HPDE6-E6E7 (cell line): ENCODE results near the gene PLA2G2E.
"Not testable (repeated sequence)": the region's sequence is repeated elsewhere in the genome, so short reads cannot be mapped to it uniquely, and the experiment has no call there.

Experiments
- DNase-seq: peaks from one replicate; pipeline ENCODE4 v3.0.0; 2011; ENCODE audit warnings: missing footprints; ENCODE audit errors: extremely low spot score

Gene PLA2G2E

GRCh38 chr1:19884312-19884711 lies 39.1 kb downstream of the PLA2G2E start:
- DNase-seq: no peak

- peak; percentile 99 for DNase-seq
Measured at GRCh38 chr1:19882111-19883071, 41.0 kb downstream of the PLA2G2E start, which contains the start of gene OTUD3. TSS of gene OTUD3 (plus strand) at chr1:19882395. CDS start at chr1:19882514, 119 bp downstream.

GRCh38 chr1:19880841-19881240 lies 42.6 kb downstream of the PLA2G2E start:
- DNase-seq: not testable (repeated sequence)

GRCh38 chr1:19879661-19880060 lies 43.8 kb downstream of the PLA2G2E start:
- no peak for DNase-seq

- DNase-seq: no peak
Measured at GRCh38 chr1:19879227-19879626, 44.2 kb downstream of the PLA2G2E start.

- no peak for DNase-seq
Measured at GRCh38 chr1:19878637-19878985, 44.8 kb downstream of the PLA2G2E start.

- DNase-seq: no peak
Measured at GRCh38 chr1:19877821-19878636, 45.4 kb downstream of the PLA2G2E start.

GRCh38 chr1:19877181-19877750 lies 46.2 kb downstream of the PLA2G2E start:
- no peak for DNase-seq

- DNase-seq: peak; percentile 43
Measured at GRCh38 chr1:19872190-19872589, 51.2 kb downstream of the PLA2G2E start.
